Suprapubic skin (tissue), 3 donors: Measurements from ENCODE around the gene ELL.

ENCODE experiments used
- EP300 ChIP-seq: sonication (generic); formaldehyde crosslinking; IDR thresholded peaks from one replicate; pipeline ENCODE4 v1.6.1; 2017; ENCODE audit warnings: antibody characterized with exemption
- POLR2A ChIP-seq, 2 donors: fragments of 450-650 bp; IDR thresholded peaks; one replicate each; pipeline ENCODE4 v1.6.1; 2017; ENCODE audit warnings: antibody characterized with exemption in 2 of 2, mild to moderate bottlenecking in 2 of 2, moderate library complexity in 2 of 2
- TF ChIP-seq, protein P1 (sequence below), 2 donors: fragments of 200-600 bp in 1 of 2; fragments of 450-650 bp in 1 of 2; sonication (generic) in 1 of 2; IDR thresholded peaks; one replicate each; pipeline ENCODE4 v1.5.1; 2016 to 2019; ENCODE audit warnings: antibody characterized with exemption in 2 of 2, mild to moderate bottlenecking in 1 of 2, moderate library complexity in 1 of 2

DNA sequence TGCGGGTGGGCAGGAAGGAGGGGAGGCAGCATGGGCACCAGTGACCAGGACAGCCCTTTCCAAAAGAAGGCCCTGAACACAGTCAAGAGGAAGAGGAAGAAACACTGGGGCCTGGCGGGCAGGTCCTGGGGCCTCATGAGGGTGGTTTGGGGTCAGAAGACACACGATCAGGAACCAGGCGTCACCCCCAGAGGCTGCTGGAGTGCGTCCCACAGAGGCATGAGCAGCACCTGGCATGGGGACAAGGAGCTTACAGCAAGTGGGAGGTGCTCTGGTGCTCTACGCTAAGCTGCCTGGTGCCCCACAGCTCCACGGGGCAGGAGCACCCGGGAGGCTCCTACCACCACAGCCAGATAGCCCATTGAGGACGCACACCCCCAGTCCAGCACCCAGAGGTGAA, 20.0 kb downstream of the ELL start:
- TF ChIP-seq, protein P1, sequence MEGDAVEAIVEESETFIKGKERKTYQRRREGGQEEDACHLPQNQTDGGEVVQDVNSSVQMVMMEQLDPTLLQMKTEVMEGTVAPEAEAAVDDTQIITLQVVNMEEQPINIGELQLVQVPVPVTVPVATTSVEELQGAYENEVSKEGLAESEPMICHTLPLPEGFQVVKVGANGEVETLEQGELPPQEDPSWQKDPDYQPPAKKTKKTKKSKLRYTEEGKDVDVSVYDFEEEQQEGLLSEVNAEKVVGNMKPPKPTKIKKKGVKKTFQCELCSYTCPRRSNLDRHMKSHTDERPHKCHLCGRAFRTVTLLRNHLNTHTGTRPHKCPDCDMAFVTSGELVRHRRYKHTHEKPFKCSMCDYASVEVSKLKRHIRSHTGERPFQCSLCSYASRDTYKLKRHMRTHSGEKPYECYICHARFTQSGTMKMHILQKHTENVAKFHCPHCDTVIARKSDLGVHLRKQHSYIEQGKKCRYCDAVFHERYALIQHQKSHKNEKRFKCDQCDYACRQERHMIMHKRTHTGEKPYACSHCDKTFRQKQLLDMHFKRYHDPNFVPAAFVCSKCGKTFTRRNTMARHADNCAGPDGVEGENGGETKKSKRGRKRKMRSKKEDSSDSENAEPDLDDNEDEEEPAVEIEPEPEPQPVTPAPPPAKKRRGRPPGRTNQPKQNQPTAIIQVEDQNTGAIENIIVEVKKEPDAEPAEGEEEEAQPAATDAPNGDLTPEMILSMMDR (IDR thresholded peaks at IDR 0.05): no peak
- TF ChIP-seq POLR2A (IDR thresholded peaks at IDR 0.05): no peak
- no peak for TF ChIP-seq EP300
